SK-N-SH (cell line): ENCODE measurements around the gene RHBDD3.

Source experiments
- ELF1 ChIP-seq: IDR thresholded peaks from 2 replicates; pipeline ENCODE4 v1.4.0; 2012
- EP300 ChIP-seq, 2 experiments: IDR thresholded peaks; 2 replicates each; pipeline versions ENCODE4 v1.4.0 to v1.6.1; 2012; ENCODE audit warnings: borderline replicate concordance in 1 of 2, low read depth in 1 of 2, low read length in 1 of 2
- GABPA ChIP-seq: IDR thresholded peaks from 2 replicates; pipeline ENCODE4 v1.4.0; 2012; ENCODE audit warnings: low read depth, mild to moderate bottlenecking
- RAD21 ChIP-seq: IDR thresholded peaks from 2 replicates; pipeline ENCODE4 v1.6.1; 2012; ENCODE audit warnings: mild to moderate bottlenecking, low read length
- SIN3A ChIP-seq: IDR thresholded peaks from 2 replicates; pipeline ENCODE4 v1.6.1; 2012; ENCODE audit warnings: low read depth, mild to moderate bottlenecking, low read length, moderate library complexity, borderline replicate concordance
- SMC3 ChIP-seq: IDR thresholded peaks from 2 replicates; pipeline ENCODE4 v1.6.1; 2012; ENCODE audit warnings: low read depth, low read length, improper control_type of control experiment
- YY1 ChIP-seq: IDR thresholded peaks from 2 replicates; pipeline ENCODE4 v1.4.0; 2012; ENCODE audit warnings: low read depth, mild to moderate bottlenecking
- TF ChIP-seq, protein P1 (sequence below): fragments of 200-600 bp; sonication (generic); IDR thresholded peaks from 2 replicates; pipeline ENCODE4 v1.6.1; 2017; ENCODE audit warnings: antibody characterized with exemption, mild to moderate bottlenecking, moderate library complexity
- TF ChIP-seq, protein P2 (sequence below): IDR thresholded peaks from 2 replicates; pipeline ENCODE4 v1.4.0; 2012; ENCODE audit warnings: low read depth, borderline replicate concordance

GRCh38 chr22:29309332-29310064 lies 41.7 kb upstream of the RHBDD3 start:
- TF ChIP-seq, protein P1, sequence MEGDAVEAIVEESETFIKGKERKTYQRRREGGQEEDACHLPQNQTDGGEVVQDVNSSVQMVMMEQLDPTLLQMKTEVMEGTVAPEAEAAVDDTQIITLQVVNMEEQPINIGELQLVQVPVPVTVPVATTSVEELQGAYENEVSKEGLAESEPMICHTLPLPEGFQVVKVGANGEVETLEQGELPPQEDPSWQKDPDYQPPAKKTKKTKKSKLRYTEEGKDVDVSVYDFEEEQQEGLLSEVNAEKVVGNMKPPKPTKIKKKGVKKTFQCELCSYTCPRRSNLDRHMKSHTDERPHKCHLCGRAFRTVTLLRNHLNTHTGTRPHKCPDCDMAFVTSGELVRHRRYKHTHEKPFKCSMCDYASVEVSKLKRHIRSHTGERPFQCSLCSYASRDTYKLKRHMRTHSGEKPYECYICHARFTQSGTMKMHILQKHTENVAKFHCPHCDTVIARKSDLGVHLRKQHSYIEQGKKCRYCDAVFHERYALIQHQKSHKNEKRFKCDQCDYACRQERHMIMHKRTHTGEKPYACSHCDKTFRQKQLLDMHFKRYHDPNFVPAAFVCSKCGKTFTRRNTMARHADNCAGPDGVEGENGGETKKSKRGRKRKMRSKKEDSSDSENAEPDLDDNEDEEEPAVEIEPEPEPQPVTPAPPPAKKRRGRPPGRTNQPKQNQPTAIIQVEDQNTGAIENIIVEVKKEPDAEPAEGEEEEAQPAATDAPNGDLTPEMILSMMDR: no peak
- no peak for TF ChIP-seq YY1
- TF ChIP-seq SMC3: no peak
- TF ChIP-seq GABPA: no peak
- no peak for TF ChIP-seq SIN3A
- TF ChIP-seq, protein P2, sequence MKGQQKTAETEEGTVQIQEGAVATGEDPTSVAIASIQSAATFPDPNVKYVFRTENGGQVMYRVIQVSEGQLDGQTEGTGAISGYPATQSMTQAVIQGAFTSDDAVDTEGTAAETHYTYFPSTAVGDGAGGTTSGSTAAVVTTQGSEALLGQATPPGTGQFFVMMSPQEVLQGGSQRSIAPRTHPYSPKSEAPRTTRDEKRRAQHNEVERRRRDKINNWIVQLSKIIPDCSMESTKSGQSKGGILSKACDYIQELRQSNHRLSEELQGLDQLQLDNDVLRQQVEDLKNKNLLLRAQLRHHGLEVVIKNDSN: no peak
- no peak for TF ChIP-seq RAD21
- no peak for TF ChIP-seq EP300 (IDR thresholded peaks at IDR 0.05; ENCODE audit: borderline replicate concordance in 1 of 2, low read depth in 1 of 2, low read length in 1 of 2)
- no peak for TF ChIP-seq ELF1
